ENCODE results near the gene COL18A1.

GRCh38 chr21:45538381-45539045 is 133.5 kb downstream of the COL18A1 start:
- no peak for TF ChIP-seq ZNF3 (CRISPR knock-in tag; IDR thresholded peaks at IDR 0.05)
- no peak for TF ChIP-seq CTCF (IDR thresholded peaks at IDR 0.05 in 2 of 3, conservative IDR thresholded peaks at IDR 0.05 in 1 of 3; ENCODE audit: insufficient read depth in 2 of 3, low read depth in 1 of 3, low read length in 3 of 3)
- no peak for TF ChIP-seq ZNF778 (CRISPR knock-in tag; IDR thresholded peaks at IDR 0.05)
- TF ChIP-seq, protein P1, sequence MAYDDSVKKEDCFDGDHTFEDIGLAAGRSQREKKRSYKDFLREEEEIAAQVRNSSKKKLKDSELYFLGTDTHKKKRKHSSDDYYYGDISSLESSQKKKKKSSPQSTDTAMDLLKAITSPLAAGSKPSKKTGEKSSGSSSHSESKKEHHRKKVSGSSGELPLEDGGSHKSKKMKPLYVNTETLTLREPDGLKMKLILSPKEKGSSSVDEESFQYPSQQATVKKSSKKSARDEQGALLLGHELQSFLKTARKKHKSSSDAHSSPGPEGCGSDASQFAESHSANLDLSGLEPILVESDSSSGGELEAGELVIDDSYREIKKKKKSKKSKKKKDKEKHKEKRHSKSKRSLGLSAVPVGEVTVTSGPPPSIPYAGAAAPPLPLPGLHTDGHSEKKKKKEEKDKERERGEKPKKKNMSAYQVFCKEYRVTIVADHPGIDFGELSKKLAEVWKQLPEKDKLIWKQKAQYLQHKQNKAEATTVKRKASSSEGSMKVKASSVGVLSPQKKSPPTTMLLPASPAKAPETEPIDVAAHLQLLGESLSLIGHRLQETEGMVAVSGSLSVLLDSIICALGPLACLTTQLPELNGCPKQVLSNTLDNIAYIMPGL (CRISPR knock-in tag; IDR thresholded peaks at IDR 0.05) = no peak
- TF ChIP-seq HDAC6 (IDR thresholded peaks at IDR 0.05; ENCODE audit: low read depth, low read length) = no peak
- TF ChIP-seq ZNF282 (CRISPR knock-in tag; IDR thresholded peaks at IDR 0.05) = no peak
- no peak for TF ChIP-seq TBP (optimal IDR thresholded peaks at IDR 0.05; ENCODE audit: low read depth, low read length)
